Stimulated activated CD4-positive, alpha-beta T cell treated with anti-CD3 and anti-CD28 coated beads, TNF-alpha, amount 100 ng/mL, for 24 hours (primary cell): ENCODE results near the gene DDAH1.

ENCODE experiments used
- DNase-seq, 3 experiments: peaks; one replicate each; pipeline ENCODE4 v3.0.0-alpha.2; 2020; ENCODE audit warnings: low read depth in 3 of 3

The DDAH1 gene

GRCh38 chr1:85328713-85329397 lies 136.1 kb downstream of the DDAH1 start:
- no peak for DNase-seq

- no peak for DNase-seq
Measured at GRCh38 chr1:85327759-85328158, 137.2 kb downstream of the DDAH1 start.

- DNase-seq = no peak
Measured at GRCh38 chr1:85326851-85327250, 138.1 kb downstream of the DDAH1 start.

GRCh38 chr1:85326336-85326735 lies 138.6 kb downstream of the DDAH1 start:
- no peak for DNase-seq

GRCh38 chr1:85325920-85326319 lies 139.0 kb downstream of the DDAH1 start:
- DNase-seq = no peak

- no peak for DNase-seq
Measured at GRCh38 chr1:85323770-85324169, 141.2 kb downstream of the DDAH1 start.

GRCh38 chr1:85322655-85323054 lies 142.3 kb downstream of the DDAH1 start:
- DNase-seq = no peak

GRCh38 chr1:85321237-85321964 lies 143.6 kb downstream of the DDAH1 start:
- peak in 1 of 3 experiments; percentile 20 for DNase-seq

GRCh38 chr1:85320371-85321131 lies 144.4 kb downstream of the DDAH1 start:
- no peak for DNase-seq

- no peak for DNase-seq
Measured at GRCh38 chr1:85319931-85320330, 145.0 kb downstream of the DDAH1 start.

- DNase-seq = no peak
Measured at GRCh38 chr1:85319491-85319890, 145.5 kb downstream of the DDAH1 start.

- DNase-seq = no peak
Measured at GRCh38 chr1:85318217-85318616, 146.7 kb downstream of the DDAH1 start.

- DNase-seq = no peak
Measured at GRCh38 chr1:85317560-85317959, 147.4 kb downstream of the DDAH1 start.

- DNase-seq = no peak
Measured at GRCh38 chr1:85316321-85316720, 148.6 kb downstream of the DDAH1 start.

GRCh38 chr1:85315789-85316188 lies 149.2 kb downstream of the DDAH1 start:
- no peak for DNase-seq

GRCh38 chr1:85314726-85315125 lies 150.2 kb downstream of the DDAH1 start:
- no peak for DNase-seq

GRCh38 chr1:85313888-85314696 lies 150.9 kb downstream of the DDAH1 start:
- no peak for DNase-seq

GRCh38 chr1:85311818-85312217 lies 153.1 kb downstream of the DDAH1 start:
- no peak for DNase-seq

- DNase-seq = no peak
Measured at GRCh38 chr1:85308833-85309350, 156.1 kb downstream of the DDAH1 start.

- peak; percentile 31 to 64 (median 44) for DNase-seq
Measured at GRCh38 chr1:85307987-85308832, 156.7 kb downstream of the DDAH1 start.

- DNase-seq = no peak
Measured at GRCh38 chr1:85306236-85306635, 158.7 kb downstream of the DDAH1 start.
